ENCODE data around the gene PTPRF.
"Not testable (repeated sequence)": the region's sequence is repeated elsewhere in the genome, so short reads cannot be mapped to it uniquely, and the experiment has no call there.

PTPRF gene

GRCh38 chr1:43493661-43494450, 36.8 kb upstream of the PTPRF start:
- H3K4me3 ChIP-seq (replicated peaks; ENCODE audit: low read depth, low read length): no peak overlapping the region
- no peak for TF ChIP-seq CTCF (IDR thresholded peaks at IDR 0.05; ENCODE audit: low read depth, low read length, missing control alignments)
- DNase-seq (ENCODE audit: extremely low read depth, low read depth): no peak

- no peak for DNase-seq (ENCODE audit: extremely low read depth, low read depth)
- no peak for TF ChIP-seq CTCF (IDR thresholded peaks at IDR 0.05; ENCODE audit: low read depth, low read length, missing control alignments)
- H3K4me3 ChIP-seq (replicated peaks; ENCODE audit: low read depth, low read length): no peak overlapping the region
Observed at GRCh38 chr1:43495204-43495603, 35.5 kb upstream of the PTPRF start.

- no peak for DNase-seq (ENCODE audit: extremely low read depth, low read depth)
- no peak overlapping the region for H3K4me3 ChIP-seq (replicated peaks; ENCODE audit: low read depth, low read length)
- no peak for TF ChIP-seq CTCF (IDR thresholded peaks at IDR 0.05; ENCODE audit: low read depth, low read length, missing control alignments)
Observed at GRCh38 chr1:43499898-43500297, 30.8 kb upstream of the PTPRF start.

- not testable (repeated sequence) for DNase-seq (ENCODE audit: extremely low read depth, low read depth); H3K4me3 ChIP-seq (replicated peaks; ENCODE audit: low read depth, low read length)
Observed at GRCh38 chr1:43501806-43502205, 28.9 kb upstream of the PTPRF start.

- TF ChIP-seq CTCF (IDR thresholded peaks at IDR 0.05; ENCODE audit: low read depth, low read length, missing control alignments): no peak
- no peak overlapping the region for H3K4me3 ChIP-seq (replicated peaks; ENCODE audit: low read depth, low read length)
- no peak for DNase-seq (ENCODE audit: extremely low read depth, low read depth)
Observed at GRCh38 chr1:43503534-43503933, 27.1 kb upstream of the PTPRF start.

GRCh38 chr1:43505077-43505780, 25.5 kb upstream of the PTPRF start:
- DNase-seq (ENCODE audit: extremely low read depth, low read depth): no peak
- no peak for TF ChIP-seq CTCF (IDR thresholded peaks at IDR 0.05; ENCODE audit: low read depth, low read length, missing control alignments)
- H3K4me3 ChIP-seq (replicated peaks; ENCODE audit: low read depth, low read length): no peak overlapping the region

- TF ChIP-seq CTCF (IDR thresholded peaks at IDR 0.05; ENCODE audit: low read depth, low read length, missing control alignments): no peak
- DNase-seq (ENCODE audit: extremely low read depth, low read depth): no peak
- no peak overlapping the region for H3K4me3 ChIP-seq (replicated peaks; ENCODE audit: low read depth, low read length)
Observed at GRCh38 chr1:43506233-43506632, 24.4 kb upstream of the PTPRF start.

All from HFF-Myc (cell line).